Iris pigment epithelial cell (primary cell): ENCODE data around the gene NUDT19.
"Not testable (repeated sequence)": the region's sequence is repeated elsewhere in the genome, so short reads cannot be mapped to it uniquely, and the experiment has no call there.

Experiments
- DNase-seq: peaks from one replicate; pipeline ENCODE4 v3.0.0-alpha.2; 2011; ENCODE audit warnings: low read depth

The NUDT19 gene

GRCh38 chr19:32691291-32691951 lies at the start of gene NUDT19:
NUDT19 (plus strand) TSS chr19:32691821; CDS start chr19:32691961, 140 bp downstream.
- peak; percentile 79 for DNase-seq

DNA sequence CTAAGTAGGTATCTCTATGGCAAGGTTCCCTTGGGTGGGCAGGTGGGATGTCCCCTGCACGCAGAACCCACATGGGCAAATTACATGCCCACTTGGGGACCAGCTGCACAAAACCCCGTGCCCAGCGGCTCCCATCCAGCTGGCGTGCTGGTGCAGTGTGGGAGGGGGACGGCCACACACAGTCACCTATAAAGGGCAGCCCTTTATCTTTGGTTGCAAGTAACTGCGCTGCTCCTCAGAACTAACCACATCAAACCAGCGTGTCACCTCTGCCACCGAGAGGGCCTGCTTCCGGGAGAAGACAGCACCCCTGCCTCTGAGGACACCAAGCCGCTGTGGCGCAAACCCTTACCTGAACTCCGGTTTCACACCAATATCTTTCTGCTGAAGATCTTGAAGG lies 48.9 kb upstream of the NUDT19 start:
- no peak for DNase-seq

GRCh38 chr19:32646556-32646955 lies 45.1 kb upstream of the NUDT19 start:
- DNase-seq, result no peak

DNA sequence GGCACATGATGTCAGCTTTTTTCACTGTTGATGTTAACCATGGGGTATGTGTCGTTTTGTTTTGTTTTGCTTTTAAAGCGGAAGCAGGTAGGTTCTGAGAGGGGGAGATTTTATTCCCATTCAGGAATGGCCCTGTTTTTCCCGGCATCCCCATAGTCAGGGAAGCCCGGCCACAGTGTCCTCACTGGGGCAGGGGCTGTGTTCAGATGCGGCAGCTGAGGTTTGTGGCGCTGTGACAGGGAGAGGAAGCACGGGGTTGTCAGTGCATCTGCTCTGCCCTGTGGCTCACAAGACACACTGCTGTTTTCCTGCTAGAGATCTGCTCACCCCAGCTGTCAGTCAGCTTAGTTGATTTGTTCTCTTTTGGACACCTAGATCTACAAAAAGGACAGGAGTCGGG lies 44.3 kb upstream of the NUDT19 start:
- DNase-seq, result no peak

- no peak for DNase-seq
Measured at GRCh38 chr19:32649751-32650150, 41.9 kb upstream of the NUDT19 start.

DNA sequence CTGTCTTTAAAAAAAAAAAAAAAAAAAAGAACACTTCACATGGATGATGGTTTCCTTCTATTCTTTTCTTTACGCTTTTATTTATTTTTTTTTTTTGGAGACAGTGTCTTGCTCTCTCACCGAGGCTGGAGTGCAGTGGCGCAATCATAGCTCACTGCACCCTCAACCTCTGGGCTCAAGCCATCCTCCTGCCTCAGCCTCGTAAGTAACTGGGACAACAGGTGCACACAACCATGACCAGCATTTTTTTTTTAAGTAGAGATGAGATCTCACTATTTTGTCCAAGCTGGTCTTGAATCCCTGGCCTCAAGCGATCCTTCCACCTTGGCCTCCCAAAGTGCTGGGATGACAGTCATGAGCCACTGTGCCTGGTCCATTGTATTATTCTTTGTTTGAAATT lies 41.0 kb upstream of the NUDT19 start:
- no peak for DNase-seq

DNA sequence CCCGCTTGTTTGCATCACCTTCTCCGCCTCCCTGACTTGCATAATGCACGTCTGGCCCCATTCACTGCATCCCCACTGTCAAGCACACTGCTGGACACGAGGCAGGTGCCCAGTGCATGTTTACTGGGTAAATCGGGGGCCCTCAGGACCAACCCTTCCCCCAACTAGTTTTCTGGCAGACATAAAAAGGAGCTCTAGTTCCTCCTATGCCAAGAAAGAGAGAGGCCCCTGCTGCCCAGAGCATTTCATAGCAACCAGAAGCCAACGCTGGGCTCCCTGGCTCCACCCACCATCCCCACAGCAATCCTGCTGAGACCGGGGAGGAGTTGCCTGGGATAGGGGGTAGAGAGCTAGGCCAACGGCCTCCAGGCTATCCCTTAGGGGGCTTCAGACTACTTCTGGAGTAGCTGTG lies 39.9 kb upstream of the NUDT19 start:
- DNase-seq, result peak; percentile 42

GRCh38 chr19:32652331-32652730 lies 39.3 kb upstream of the NUDT19 start:
- DNase-seq, result not testable (repeated sequence)

DNA sequence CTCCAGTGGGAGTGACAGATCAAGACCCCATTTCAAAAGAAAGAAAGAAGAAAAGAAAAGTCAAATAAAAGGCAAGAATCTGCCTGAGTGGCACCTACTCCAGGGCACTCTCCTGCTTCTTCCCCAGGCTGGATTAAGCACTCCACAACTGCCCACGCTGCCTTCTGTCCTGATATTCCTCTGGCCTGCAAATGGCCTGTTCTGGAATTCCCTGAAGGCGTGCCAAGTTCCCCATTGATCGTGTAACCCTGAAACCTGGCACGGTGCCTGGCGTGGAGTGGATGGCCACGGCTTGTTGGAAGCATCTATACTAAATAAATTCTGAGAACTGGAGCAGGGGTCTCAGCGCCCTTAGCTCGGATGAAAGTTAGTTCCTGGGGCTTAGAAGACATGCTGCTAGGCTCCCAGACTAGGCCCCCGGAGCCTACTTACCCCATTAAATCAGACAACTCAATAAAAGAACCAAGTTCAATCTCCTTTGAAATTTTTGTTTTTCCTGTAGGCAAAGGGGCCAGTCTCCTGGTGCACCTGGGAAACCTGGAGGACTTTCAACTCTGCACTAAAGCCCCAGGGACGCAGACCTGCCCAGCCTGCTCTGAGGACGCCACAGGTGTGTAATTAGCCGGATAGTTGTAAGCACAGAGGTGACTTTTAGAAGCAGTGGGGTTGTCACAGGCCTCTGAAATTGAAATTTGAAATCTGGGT lies 38.6 kb upstream of the NUDT19 start:
- DNase-seq, result peak; percentile 65

DNA sequence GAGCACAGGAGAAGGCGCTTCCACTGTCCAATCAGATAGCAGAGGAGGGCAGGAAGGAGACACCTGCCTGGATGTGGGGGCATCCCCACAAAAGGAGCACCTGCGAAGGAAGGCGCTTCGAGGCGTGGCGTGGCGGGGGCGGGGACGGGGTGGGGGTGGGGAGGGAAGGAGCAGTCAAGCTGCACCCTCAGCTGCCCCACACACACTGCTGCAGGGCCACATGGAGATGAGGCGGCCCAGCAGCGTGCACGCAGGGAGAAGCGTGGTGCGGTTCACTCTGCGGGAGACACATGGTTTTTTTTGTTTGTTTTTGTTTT lies 38.1 kb upstream of the NUDT19 start:
- no peak for DNase-seq

- not testable (repeated sequence) for DNase-seq
Measured at GRCh38 chr19:32656379-32656778, 35.2 kb upstream of the NUDT19 start.

DNA sequence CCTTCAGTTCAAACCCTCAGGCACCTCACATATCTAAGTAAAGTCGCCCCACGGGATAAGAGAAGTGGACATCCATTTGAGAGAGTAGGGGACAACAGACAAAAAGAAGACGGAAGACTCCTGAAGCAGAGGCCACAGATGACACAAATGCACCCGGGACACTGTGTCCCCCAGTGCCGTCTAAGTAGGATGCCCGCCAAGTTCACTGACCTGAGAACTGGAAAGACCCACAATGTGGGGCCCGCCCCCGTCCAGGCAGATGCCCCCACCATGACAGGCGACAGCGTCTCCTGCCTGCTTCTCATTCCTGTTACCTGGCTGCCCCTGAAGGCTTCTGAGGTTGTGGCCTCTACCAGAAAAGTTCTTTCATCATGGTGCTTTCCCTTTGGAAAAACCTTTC lies 33.5 kb upstream of the NUDT19 start:
- DNase-seq, result no peak

DNA sequence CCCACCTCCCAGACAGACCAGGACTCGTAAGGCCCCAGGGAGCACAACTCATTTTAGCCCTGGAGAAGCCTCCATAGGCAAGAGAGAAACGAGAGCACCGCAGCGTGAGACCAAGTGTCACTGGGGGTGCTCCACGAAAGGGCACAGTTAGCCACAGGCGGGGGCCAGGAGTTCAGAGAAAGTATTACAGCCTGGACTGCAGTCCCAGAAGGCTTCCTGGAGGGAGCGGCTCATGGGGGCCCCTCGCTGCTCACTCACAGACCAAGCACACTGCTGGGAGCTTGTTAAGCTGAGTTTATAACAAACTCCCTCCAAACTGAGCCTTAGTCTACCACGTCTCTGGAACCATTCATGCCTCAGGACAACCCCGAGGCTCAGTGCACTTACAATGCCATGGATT lies 33.1 kb upstream of the NUDT19 start:
- no peak for DNase-seq

GRCh38 chr19:32661318-32661717 lies 30.3 kb upstream of the NUDT19 start:
- peak; percentile 16 for DNase-seq

DNA sequence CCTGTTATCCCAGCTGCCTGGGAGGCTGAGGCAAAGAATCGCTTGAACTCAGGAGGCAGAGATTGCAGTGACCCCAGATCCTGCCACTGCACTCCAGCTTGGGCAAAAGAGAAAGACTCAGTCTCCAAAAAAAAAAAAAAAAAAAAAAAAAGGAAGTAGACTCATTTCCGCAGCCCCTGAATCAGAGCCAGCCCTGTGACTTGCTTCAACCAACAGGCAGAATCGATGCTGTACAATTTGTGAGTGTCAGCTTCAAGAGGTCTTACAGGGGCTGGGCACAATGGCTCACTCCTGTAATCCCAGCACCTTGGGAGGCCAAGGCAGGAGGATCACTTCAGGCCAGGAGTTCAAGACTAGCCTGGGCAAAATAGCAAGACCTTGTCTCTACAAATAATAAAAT lies 29.4 kb upstream of the NUDT19 start:
- DNase-seq, result peak; percentile 78

DNA sequence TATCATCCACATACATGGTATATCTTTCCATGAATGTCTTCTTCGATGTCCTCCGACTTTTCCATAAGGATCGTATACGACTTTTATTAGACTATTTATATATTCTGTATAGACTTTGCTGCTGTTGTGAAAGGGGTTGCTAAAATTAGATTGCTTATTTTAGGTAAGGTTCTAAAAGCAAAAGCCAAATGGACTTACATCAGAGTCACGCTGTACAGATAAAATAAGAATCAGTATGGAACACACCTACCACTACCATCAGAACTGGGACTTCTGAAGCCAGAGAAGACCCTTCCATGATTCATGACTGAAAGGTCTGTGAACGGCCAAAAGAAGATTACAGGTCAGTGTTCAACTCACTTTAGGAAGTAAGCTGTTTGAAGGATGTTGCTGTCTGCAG lies 25.5 kb upstream of the NUDT19 start:
- no peak for DNase-seq

DNA sequence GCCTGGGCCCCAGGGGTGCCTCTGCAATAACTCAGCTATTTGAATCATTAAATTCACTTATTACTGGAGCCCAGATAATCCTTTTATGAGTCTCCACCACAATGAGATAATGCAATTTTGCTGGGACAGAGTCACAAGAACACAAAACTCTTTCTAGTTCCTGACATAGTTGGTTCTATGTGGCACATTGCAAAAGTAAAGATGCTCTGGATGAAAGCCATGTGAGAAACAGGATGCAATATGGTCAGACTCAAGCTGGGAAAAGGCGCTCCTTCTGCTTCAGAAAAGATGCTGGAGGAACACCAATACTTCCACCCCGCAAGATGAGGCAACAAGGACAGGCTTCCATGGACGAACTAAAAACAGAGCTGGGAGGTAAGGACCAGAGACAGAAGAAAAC lies 22.3 kb upstream of the NUDT19 start:
- DNase-seq, result peak; percentile 10

DNA sequence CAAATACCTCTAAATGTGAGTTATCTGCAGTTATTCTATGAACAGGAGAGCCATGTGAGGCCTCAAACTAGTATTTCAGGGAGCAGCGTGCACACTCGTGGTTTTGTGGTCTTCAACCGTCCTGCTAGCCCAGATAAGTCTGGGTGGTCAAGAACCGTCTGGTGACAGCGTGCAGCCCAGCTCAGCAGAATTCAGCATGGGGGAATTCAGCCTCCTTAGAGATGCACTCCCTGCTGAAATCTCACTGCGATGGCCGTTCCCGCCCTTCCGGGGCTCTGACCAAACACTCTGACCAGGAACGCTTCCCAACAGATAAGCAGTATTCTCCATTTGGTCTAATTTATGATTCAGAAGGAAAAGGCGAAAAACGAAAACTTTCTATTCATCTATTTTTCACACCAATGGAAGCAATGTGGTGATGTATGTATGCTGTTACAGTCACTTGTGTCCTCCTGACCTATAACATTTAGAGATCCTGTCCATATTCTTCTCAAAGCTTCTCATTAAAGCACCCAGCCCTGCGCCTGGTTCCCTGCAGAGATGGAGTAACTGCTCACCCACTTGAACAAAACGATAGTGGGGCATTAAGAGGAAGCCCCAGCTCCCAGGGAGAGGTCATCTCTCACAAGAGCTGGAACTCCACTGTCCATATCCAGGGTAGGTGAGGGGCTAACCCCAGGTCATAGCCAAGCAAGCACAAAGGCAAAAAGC lies 19.6 kb upstream of the NUDT19 start:
- peak; percentile 16 for DNase-seq

- DNase-seq, result no peak
Measured at GRCh38 chr19:32672841-32673240, 18.8 kb upstream of the NUDT19 start.

- DNase-seq, result no peak
Measured at GRCh38 chr19:32673573-32673972, 18.0 kb upstream of the NUDT19 start.

DNA sequence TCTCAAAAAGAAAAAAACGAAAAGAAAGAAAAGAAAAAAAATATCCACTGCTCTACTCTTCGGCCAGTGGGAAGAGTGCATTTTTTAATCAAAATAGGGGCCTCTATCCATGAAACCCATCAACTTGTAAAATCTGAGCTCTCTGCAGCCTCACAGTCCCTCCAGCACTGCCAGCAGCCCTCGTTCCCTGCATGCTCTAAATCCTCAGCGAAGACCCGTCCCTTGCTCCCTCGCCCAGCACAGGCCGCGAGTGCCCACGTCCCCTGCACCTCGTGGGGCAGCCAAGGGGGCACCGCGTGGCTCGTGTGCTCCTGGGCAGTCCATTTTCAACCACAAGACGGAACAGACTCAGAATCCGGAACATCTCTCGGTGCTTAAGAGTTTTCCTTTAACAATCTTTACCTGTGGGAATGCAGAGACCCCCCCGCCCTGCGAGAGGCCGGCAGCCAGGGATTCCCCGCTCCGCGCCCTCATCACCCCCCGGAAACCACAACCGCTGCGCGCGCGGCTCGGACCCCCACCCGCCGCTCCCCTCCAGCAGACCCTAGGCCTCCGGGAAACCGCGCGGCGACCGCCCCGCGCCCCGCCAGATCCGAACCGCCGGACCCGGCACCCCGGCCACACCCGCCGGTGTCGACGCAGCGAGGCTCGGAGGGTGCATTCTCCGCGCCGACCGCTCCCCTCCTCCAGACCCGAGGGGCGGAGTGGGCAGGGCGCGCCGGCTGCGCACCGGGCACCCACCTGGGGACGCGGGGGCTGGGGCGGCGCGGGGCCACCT lies 17.3 kb upstream of the NUDT19 start:
- no peak for DNase-seq

- peak; percentile 97 for DNase-seq
Measured at GRCh38 chr19:32674931-32675719, 16.5 kb upstream of the NUDT19 start, which contains the start of gene ANKRD27. ANKRD27 (minus strand) TSS chr19:32675180; CDS start chr19:32659015, 16,165 bp downstream.
